C4-2B (cell line): ENCODE data around the gene STARD4.

Experiments used
- CTCF ChIP-seq: fragments of 450-650 bp; conservative IDR thresholded peaks from 2 replicates; pipeline ENCODE4 v1.5.1; 2017; ENCODE audit warnings: mild to moderate bottlenecking
- ZFX ChIP-seq: fragments of 450-650 bp; IDR thresholded peaks from 2 replicates; pipeline ENCODE4 v1.6.1; 2017

GRCh38 chr5:111494355-111494999, 17.9 kb downstream of the STARD4 start:
- TF ChIP-seq CTCF (no peak), ZFX (no peak)
